Loucy (cell line): Measurements from ENCODE around the gene CCN2.

Experiments
- EZH2phosphoT487 ChIP-seq: fragments of 200-600 bp; IDR thresholded peaks from 2 replicates; pipeline ENCODE4 v1.6.1; 2018; ENCODE audit warnings: antibody characterized with exemption, mild to moderate bottlenecking, moderate library complexity, borderline replicate concordance
- TF ChIP-seq, protein P1 (sequence below): fragments of 200-600 bp; sonication (generic); conservative IDR thresholded peaks from 2 replicates; pipeline ENCODE4 v1.5.1; 2014; ENCODE audit warnings: mild to moderate bottlenecking, antibody characterized with exemption, low read length

DNA sequence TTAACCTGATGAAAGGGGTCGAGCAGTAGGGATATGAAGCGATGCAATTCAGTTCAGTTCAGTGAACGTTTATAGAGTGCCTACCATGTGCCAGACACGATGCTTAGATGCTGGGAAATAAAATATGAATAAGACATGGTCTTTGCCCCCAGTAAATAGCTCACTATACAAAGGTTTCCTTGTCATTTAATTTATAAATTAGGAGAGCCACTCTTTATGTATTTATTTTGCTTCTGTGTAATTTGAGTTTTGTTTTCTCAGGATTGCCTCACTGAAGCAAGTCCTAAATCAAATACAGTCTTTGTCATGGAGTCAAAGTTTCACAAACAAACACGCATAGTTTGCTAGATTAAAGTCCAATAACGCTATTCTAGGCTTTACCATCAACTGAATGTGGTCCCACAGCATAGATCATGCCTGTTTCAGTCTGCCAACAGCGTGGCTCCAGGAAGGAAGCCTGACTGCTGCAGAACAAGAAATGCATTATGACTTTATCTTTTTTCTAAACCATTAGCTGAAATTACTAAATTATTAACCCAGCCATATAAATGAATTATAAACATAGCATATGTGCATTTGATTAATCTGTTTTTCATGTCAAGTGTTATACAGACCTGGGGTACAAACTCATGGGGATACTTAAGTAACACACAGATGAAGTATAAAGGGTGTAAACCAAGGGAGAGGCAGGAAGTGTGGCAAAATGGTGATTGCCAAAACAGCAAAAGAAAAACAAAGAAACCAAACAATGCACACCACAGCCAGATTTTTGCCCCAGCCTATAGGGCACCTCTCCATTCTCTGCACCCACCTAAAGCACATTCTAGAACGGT lies 29.8 kb upstream of the CCN2 start:
- TF ChIP-seq, protein P1, sequence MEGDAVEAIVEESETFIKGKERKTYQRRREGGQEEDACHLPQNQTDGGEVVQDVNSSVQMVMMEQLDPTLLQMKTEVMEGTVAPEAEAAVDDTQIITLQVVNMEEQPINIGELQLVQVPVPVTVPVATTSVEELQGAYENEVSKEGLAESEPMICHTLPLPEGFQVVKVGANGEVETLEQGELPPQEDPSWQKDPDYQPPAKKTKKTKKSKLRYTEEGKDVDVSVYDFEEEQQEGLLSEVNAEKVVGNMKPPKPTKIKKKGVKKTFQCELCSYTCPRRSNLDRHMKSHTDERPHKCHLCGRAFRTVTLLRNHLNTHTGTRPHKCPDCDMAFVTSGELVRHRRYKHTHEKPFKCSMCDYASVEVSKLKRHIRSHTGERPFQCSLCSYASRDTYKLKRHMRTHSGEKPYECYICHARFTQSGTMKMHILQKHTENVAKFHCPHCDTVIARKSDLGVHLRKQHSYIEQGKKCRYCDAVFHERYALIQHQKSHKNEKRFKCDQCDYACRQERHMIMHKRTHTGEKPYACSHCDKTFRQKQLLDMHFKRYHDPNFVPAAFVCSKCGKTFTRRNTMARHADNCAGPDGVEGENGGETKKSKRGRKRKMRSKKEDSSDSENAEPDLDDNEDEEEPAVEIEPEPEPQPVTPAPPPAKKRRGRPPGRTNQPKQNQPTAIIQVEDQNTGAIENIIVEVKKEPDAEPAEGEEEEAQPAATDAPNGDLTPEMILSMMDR = no peak
- TF ChIP-seq EZH2phosphoT487 = no peak
